HG03280 (cell line): Measurements from ENCODE around the gene TBXA2R.
"Not testable (repeated sequence)": the region's sequence is repeated elsewhere in the genome, so short reads cannot be mapped to it uniquely, and the experiment has no call there.

Source experiments
- ATAC-seq: cut with Tn5 transposase; IDR thresholded peaks from one replicate; pipeline ENCODE4 v1.9.1; 2021; ENCODE audit warnings: mild to moderate bottlenecking, moderate library complexity; ENCODE audit not compliant: unreplicated experiment

TBXA2R gene

GRCh38 chr19:3606690-3607289 is at the start of gene TBXA2R:
Gene TBXA2R, minus strand, starts transcription at chr19:3606875. Its CDS starts 6,241 bp downstream, at chr19:3600634.
- no peak for ATAC-seq

DNA sequence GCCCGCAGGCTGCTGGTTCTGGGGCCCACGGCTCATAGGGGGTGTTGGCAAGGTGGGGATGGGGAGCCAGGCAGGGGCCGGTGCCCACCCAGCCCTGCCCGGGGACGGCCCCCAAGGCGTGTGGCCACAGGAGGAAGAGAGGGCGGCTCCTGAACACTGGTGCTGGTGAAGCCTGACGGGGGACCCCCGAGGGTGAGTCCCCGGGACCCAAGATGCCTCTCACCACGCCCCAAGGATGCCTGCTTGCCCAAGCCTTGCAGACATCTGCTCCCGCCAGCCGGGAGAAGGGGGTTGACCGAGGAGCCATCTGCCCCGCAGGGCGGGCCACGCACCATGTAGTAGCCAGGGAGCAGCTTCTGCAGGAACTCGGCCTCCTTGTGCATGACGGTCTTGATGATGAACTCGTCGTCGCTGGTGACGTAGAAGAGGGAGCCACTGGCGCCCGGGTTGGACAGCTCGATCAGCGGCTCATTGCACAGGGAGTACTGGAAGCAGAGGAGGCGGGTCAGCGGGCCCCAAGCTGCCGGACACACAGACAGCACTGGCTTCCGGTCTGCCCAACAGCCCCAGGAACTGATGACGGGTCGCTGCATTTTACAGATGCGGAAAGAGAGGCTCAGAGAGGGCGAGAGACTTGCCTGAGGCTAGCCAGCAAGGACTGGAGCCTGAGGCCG is 49.5 kb upstream of the TBXA2R start:
- ATAC-seq: no peak

GRCh38 chr19:3655402-3656072 is 48.9 kb upstream of the TBXA2R start:
- ATAC-seq: no peak

- ATAC-seq: no peak
These were observed 47.3 kb upstream of the TBXA2R start for GRCh38 chr19:3653865-3654513.

- ATAC-seq: no peak
These were observed 46.6 kb upstream of the TBXA2R start for GRCh38 chr19:3653081-3653795.

DNA sequence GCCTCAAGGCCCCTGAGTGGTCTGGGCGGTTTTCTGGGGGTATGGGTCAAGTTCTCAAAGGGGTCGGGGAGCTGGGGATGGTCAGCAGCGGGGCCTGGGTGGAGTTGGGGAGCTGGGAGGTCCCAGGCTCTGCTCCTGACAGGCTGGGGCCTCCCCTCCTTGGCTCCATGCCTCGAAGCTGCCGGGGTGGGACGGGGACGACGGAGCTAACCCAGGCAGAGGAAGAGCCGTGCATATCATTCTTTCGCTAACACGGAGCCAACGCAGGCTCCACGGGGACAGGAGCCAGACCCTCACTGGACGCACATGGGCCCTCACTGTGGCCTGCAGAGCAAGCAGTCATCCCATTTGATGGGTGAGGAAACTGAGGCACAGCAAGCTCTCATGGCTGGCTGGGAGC is 45.7 kb upstream of the TBXA2R start:
- ATAC-seq: no peak

DNA sequence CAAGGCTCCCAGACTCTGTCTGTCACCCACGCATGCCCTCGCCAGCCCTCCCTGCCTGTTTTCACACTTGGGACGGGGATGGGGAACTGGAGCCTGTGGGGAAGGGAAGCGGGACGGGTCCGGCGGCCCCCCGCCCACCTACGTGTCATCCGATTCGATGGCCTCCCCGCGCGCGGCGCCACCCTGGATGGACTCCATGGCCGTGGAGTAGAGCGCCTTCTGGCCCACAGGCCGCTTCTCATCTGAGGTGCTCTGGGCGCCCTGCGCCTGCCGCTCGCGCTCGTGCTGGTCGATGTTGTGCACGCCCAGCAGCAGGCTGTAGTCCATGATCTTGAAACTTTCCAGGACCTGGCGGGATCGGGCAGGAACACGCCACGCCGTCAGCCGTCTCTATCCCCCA is 45.0 kb upstream of the TBXA2R start:
- ATAC-seq: no peak

DNA sequence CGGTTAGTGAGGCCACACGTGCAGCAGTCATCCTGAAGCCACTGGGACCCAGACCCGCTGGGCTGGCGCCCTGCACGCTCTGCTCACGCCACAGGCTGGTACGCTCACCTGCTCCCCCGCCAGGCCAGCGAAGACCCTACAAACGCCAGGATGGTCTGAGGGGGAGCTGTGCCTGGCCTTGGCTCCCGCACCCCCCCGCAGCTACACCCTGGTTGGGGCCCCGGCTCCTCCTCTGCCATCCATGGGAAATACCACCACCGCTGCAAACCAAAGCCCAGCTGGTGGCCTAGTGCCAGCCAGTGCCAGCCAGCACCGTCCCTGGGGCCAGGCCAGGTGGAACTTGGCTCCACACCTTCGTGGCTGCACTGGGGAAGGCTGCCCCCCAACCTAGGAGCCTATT is 43.2 kb upstream of the TBXA2R start:
- ATAC-seq: no peak

- no peak for ATAC-seq
These were observed 41.6 kb upstream of the TBXA2R start for GRCh38 chr19:3648037-3648905.

- not testable (repeated sequence) for ATAC-seq
These were observed 40.4 kb upstream of the TBXA2R start for GRCh38 chr19:3647102-3647501.

GRCh38 chr19:3646336-3647092 is 39.8 kb upstream of the TBXA2R start:
- ATAC-seq: no peak

- ATAC-seq: no peak
These were observed 39.1 kb upstream of the TBXA2R start for GRCh38 chr19:3645726-3646125.

DNA sequence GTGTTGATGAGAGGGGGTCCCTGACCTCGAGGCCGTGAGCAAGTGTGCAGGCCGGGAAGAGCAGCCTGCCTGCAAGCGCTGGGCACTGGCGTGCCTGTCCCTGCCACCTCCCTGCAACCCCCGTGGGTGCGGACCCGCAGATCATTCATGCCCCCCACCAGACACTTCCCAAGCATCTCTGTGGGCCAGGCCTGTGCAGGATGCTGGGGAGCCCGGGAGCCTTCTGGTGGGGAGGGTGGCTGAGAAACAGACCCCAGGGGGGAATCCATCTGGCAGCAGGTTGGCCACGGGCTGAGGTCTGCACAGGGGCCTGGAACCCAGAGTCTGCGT is 38.4 kb upstream of the TBXA2R start:
- ATAC-seq: no peak

DNA sequence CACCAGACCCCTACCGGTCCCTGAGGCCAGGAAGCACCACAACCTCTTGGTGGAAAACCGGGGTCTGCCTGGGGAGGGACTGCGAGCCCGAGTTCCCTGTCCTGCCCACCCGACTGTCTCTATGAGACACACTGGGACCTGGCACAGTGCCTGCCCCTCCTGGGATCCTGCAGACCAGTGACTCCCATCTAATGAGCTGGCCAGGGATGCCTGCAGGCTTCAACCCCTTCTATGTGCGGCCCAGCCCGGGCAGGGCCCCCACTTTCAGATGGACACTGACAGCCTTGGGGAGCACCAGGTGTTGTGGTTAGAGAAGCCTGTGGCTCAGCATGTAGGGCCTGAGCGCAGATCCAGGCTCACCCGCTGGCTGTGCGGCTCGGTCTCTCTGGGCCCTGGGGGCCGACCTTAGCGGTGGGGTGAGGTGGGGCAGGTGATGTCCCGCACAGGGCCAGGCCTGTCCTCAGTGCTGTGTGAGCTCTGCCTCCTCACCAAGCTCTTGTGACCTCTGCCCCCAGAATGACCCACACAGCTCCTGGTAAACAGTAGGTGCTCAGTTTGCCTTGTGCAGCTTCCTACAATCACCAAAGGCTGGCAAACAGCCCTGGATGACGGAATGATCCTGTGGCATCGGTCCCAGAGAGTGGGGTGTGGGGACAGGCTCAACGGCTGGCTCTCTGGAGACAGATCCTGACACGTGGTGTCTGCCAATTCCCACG is 37.8 kb upstream of the TBXA2R start:
- ATAC-seq: no peak

DNA sequence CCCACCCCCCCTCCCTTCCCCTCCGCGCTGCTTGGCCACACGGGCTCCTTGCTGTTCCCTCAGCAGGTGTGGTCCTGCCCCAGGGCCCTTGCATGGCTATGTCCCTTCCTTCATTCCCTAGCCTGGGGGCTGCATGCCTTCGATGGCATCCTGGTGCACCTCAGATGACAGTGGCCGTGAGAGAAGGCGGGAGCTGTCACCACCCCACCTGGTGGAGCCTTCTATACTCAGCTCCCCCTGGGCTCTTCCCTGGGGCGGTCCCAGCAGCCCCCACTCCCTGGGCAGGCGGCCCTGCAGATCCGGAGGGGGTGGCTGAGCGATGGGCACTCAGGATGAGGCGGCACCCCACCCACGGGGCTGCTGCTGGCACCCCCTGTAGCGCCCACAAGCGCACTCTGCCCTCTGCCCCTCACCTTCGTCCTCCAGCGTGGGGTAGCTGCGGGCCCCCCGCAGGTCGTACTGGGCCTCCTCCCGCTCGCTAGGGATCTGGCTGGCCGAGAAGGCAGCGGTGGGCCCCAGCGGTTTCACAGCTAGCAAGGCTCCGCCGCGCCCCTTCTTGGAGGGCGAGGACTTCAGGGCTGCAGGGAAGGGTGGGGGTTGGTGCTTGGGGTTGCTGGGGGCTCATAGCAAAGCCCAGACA is 37.1 kb upstream of the TBXA2R start:
- no peak for ATAC-seq

- no peak for ATAC-seq
These were observed 36.5 kb upstream of the TBXA2R start for GRCh38 chr19:3642987-3643673.

GRCh38 chr19:3642296-3642695 is 35.6 kb upstream of the TBXA2R start:
- ATAC-seq: no peak
